Lung (tissue), 12 donors: ENCODE data around the gene ZNF573. TPM values are rescaled to one million over a fixed set of nuclear protein-coding genes. Genes with fewer than 3 reads are reported as not detected.

Experiments
- ATAC-seq: fragments of 200-7000 bp; cut with Tn5 transposase; one replicate; pipeline ENCODE4 v1.9.1; 2020; ENCODE audit warnings: moderate number of reproducible peaks; ENCODE audit not compliant: insufficient read depth, low FRiP score
- DNase-seq, 3 donors: peaks; one replicate each; pipeline ENCODE4 v3.0.0-alpha.2; 2013 to 2017
- H3K27ac ChIP-seq, 2 donors: one replicate each; pipeline ENCODE4 v1.5.1; 2013; ENCODE audit warnings: mild to moderate bottlenecking in 2 of 2, moderate library complexity in 2 of 2, control low read depth in 1 of 2, inconsistent platforms in 1 of 2, low read depth in 1 of 2, low read length in 1 of 2
- H3K27me3 ChIP-seq, 3 donors: one replicate each; pipeline ENCODE4 v1.5.1; 2013; ENCODE audit warnings: low read length in 2 of 3; ENCODE audit not compliant: control insufficient read depth in 3 of 3, insufficient read depth in 3 of 3
- H3K36me3 ChIP-seq, 4 donors: one replicate each; pipeline ENCODE4 v1.5.1; 2013; ENCODE audit warnings: low read length in 4 of 4, mild to moderate bottlenecking in 1 of 4, moderate library complexity in 1 of 4; ENCODE audit not compliant: control insufficient read depth in 4 of 4, insufficient read depth in 4 of 4
- H3K4me1 ChIP-seq, 5 donors: one replicate each; pipeline ENCODE4 v1.5.1; 2013; ENCODE audit warnings: low read length in 5 of 5, mild to moderate bottlenecking in 2 of 5, moderate library complexity in 1 of 5; ENCODE audit not compliant: control insufficient read depth in 5 of 5, insufficient read depth in 5 of 5
- H3K4me3 ChIP-seq: one replicate; pipeline ENCODE4 v1.5.1; 2013; ENCODE audit warnings: mild to moderate bottlenecking, control low read depth, moderate library complexity
- H3K9ac ChIP-seq, 2 donors: one replicate each; pipeline ENCODE4 v1.5.1; 2013; ENCODE audit warnings: low read length in 2 of 2, control low read depth in 1 of 2; ENCODE audit not compliant: insufficient read depth in 1 of 2
- H3K9me3 ChIP-seq, 4 donors: one replicate each; pipeline ENCODE4 v1.5.1; 2013; ENCODE audit warnings: low read length in 3 of 4, mild to moderate bottlenecking in 1 of 4, moderate library complexity in 1 of 4; ENCODE audit not compliant: control insufficient read depth in 4 of 4, insufficient read depth in 3 of 4
- WGBS, 2 donors: extraction: QIAGEN DNeasy Blood & Tissue Kit; methylation state at CpG; one replicate each; pipeline ENCODE4 v1.1.7; 2013; 5-methylcytosine and 5-hydroxymethylcytosine counted together
- polyA plus RNA-seq, 2 donors: library from polyadenylated mRNA; stranded (reverse); fragments of 200-250 nt; gene quantifications; one replicate each; pipeline ENCODE4 v1.2.1, GENCODE V29; 2013
- total RNA-seq, 2 donors: library from RNA; depleted of rRNA in 1 of 2; stranded (reverse); fragments of >200 nt in 1 of 2; gene quantifications; one replicate each; pipeline ENCODE4 v1.2.1, GENCODE V29; 2014 to 2021
- TF ChIP-seq, protein P1 (sequence below): IDR thresholded peaks from 2 replicates; pipeline ENCODE4 v1.5.1; 2012; ENCODE audit warnings: mild to moderate bottlenecking; ENCODE audit errors: control extremely low read depth, extremely low read depth
- donor health status: control.
- donor health status: control.
- donor health status: Bipolar disorder and iron deficiency.
- donor health status: healthy.
- donor health status: DM: yes; HTN: yes; CAD: no.

The ZNF573 gene
- total and polyA plus RNA-seq, 4 donors = 1.1 to 25.0 (median 5.3) TPM

DNA sequence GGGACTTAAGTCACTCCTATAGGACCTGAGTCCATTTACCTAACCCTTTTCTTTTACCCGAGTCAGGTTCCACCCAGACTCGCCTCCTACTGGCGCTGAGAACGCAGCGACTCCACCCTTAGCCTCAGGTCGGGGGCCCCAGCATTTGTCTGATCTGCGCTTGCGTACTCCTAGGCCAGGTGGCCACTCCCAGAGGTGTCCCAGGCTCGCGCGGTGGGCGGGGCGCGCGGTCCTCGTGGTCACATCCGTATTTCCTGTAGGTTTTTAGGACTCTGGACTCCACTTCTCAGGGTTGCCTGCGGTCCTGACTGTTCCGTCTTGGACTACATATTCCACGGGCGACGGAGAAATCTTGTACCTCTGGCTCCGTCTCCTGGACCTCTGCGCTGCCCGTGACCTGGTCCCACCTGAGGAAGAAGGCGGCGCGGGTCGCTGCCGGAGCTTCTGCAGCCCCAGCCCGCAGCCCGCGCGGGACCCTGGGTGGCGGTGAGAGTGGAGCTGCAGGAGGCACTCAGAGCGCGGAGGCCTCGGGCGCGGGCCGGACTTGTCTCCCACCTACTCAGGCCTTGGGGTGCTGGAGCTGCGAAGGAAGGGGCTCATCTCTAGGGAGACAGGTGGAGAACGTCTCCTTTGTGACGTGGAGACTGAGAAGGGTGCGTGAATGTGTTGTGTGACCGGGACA is 11.0 kb upstream of the ZNF573 start:
- H3K4me3 ChIP-seq = no peak overlapping the region
- no peak overlapping the region for H3K9ac ChIP-seq
- WGBS, 2 donors = 46 to 48% methylated on average over 46 of the region's 46 CpGs
- no peak overlapping the region for H3K27ac ChIP-seq
- H3K36me3 ChIP-seq = no peaks in the 10 kb centered on the region
- TF ChIP-seq, protein P1, sequence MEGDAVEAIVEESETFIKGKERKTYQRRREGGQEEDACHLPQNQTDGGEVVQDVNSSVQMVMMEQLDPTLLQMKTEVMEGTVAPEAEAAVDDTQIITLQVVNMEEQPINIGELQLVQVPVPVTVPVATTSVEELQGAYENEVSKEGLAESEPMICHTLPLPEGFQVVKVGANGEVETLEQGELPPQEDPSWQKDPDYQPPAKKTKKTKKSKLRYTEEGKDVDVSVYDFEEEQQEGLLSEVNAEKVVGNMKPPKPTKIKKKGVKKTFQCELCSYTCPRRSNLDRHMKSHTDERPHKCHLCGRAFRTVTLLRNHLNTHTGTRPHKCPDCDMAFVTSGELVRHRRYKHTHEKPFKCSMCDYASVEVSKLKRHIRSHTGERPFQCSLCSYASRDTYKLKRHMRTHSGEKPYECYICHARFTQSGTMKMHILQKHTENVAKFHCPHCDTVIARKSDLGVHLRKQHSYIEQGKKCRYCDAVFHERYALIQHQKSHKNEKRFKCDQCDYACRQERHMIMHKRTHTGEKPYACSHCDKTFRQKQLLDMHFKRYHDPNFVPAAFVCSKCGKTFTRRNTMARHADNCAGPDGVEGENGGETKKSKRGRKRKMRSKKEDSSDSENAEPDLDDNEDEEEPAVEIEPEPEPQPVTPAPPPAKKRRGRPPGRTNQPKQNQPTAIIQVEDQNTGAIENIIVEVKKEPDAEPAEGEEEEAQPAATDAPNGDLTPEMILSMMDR = no peak
- peaks cover 0 to 37% (median 19%) of the 10 kb centered on the region in 4 donors for H3K9me3 ChIP-seq
- ATAC-seq (no peak), DNase-seq (no peak)
- no peaks in the 10 kb centered on the region for H3K27me3 ChIP-seq
- H3K4me1 ChIP-seq = no peaks in the 10 kb centered on the region

DNA sequence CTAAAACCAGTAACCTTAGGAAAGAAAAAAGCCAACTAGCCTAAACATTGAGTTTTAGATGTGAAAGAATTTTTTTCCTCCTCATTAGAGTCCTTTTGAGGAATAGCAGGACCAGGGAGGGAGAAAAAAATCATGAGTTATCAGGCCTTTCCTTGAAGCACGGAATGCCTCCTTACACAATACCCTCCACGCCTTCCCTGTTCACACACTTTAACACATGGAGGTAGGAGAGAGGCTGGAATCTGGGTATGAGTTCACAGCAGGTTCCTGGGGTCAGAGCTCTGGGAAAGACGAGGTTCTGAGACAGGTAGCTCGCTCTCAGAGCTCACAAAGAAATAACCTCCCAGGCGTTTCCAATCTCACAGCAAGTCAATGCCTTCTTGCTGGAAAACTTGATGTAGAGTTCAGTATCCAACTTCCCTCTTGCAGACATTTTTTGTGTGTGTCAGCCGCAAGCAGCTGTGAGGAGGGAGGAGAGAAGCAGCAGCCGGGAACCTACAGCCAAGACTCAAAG is 716 bp downstream of the ZNF573 start:
- Histone ChIP-seq H3K9ac (peak overlapping the region; percentile 51 to 95), H3K9me3 (peaks cover 0 to 4% (median under 1%) of the 10 kb centered on the region in 4 donors), H3K27ac (peak overlapping the region; percentile 82 to 92), H3K27me3 (no peaks in the 10 kb centered on the region), H3K4me3 (peak overlapping the region; percentile 79), H3K4me1 (peaks cover 0 to 12% (median 3%) of the 10 kb centered on the region in 5 donors), H3K36me3 (no peaks in the 10 kb centered on the region)
- no peak for ATAC-seq
- WGBS, 2 donors = 10 to 14% methylated on average over 7 of the region's 7 CpGs
- peak in 2 of 3 donors; percentile 42 to 53 for DNase-seq
- TF ChIP-seq, protein P1 = no peak

DNA sequence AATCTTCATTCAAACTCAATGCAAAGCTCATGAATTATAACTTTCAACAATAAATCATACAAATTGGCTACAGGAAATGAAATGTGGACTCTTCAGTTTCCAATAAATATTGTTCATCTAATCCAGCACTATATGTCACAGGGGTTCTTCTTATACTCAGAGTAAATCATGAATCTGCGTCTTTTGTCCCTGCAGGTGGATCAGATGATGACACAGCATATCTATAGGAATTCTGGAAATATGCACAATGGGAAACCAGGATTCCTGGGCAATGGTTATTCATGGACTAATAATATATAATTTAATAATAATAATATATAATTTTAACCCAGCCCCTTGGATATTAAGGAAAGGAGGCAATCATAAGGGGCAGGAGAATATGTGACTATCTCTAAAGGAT is 8.4 kb downstream of the ZNF573 start:
- H3K36me3 ChIP-seq = peaks cover 8 to 21% (median 12%) of the 10 kb centered on the region in 4 donors
- 95 to 100% methylated on average over 1 of the region's 1 CpG for WGBS, 2 donors
- no peak for ATAC-seq

More for the DNA sequence above, 8.4 kb downstream of the ZNF573 start:
- Histone ChIP-seq H3K9me3 (peaks cover 0 to 4% (median 0%) of the 10 kb centered on the region in 4 donors), H3K27me3 (no peaks in the 10 kb centered on the region), H3K4me1 (no peaks in the 10 kb centered on the region), H3K9ac (no peak overlapping the region), H3K27ac (no peak overlapping the region), H3K4me3 (no peak overlapping the region)
- TF ChIP-seq, protein P1 = no peak
- DNase-seq = no peak
